CD14-positive monocyte (primary cell): ENCODE measurements around the gene CDK7. TPM values are rescaled to one million over a fixed set of nuclear protein-coding genes. Genes with fewer than 3 reads are reported as not detected.

Source experiments
- DNase-seq, 3 donors: peaks; one replicate each; pipeline ENCODE4 v3.0.0-alpha.2; 2011 to 2022
- H2AFZ ChIP-seq: 2 replicates; pipeline ENCODE4 v1.6.0; 2012; ENCODE audit warnings: mild to moderate bottlenecking, low read depth, low read length, inconsistent platforms; ENCODE audit not compliant: insufficient read depth, poor library complexity, severe bottlenecking
- H3K27ac ChIP-seq, 2 donors: 1 replicate in 1 of 2; 2 replicates in 1 of 2; pipeline ENCODE4 v1.5.1; 2012 to 2013; ENCODE audit warnings: low read length in 2 of 2, control low read depth in 1 of 2, inconsistent platforms in 1 of 2, low read depth in 1 of 2, mild to moderate bottlenecking in 1 of 2
- H3K27me3 ChIP-seq, 2 donors: one replicate each; pipeline versions ENCODE4 v1.6.0 to v1.6.1; 2011 to 2013; ENCODE audit warnings: low read length in 2 of 2; ENCODE audit not compliant: control insufficient read depth in 2 of 2, insufficient read depth in 2 of 2
- H3K36me3 ChIP-seq, 2 donors: replicated peaks in 1 of 2; 1 replicate in 1 of 2; 2 replicates in 1 of 2; pipeline versions ENCODE4 v1.5.1 to v1.6.1; 2012 to 2013; ENCODE audit warnings: low read length in 2 of 2, control low read depth in 1 of 2, inconsistent platforms in 1 of 2, mild to moderate bottlenecking in 1 of 2; ENCODE audit not compliant: insufficient read depth in 2 of 2, control insufficient read depth in 1 of 2
- H3K4me1 ChIP-seq, 2 donors: 1 replicate in 1 of 2; 2 replicates in 1 of 2; pipeline versions ENCODE4 v1.5.1 to v1.6.1; 2012 to 2013; ENCODE audit warnings: low read length in 2 of 2, control low read depth in 1 of 2, inconsistent platforms in 1 of 2, mild to moderate bottlenecking in 1 of 2, moderate library complexity in 1 of 2; ENCODE audit not compliant: insufficient read depth in 2 of 2, control insufficient read depth in 1 of 2
- H3K4me2 ChIP-seq: replicated peaks from 2 replicates; pipeline ENCODE3; 2012; ENCODE audit warnings: low read length, moderate library complexity, mild to moderate bottlenecking; ENCODE audit not compliant: poor library complexity, severe bottlenecking; ENCODE audit errors: extremely low read depth
- H3K4me3 ChIP-seq, 3 experiments: fragments of 200-600 bp in 1 of 3; sonication (generic) in 1 of 3; replicated peaks in 1 of 3; 1 replicate in 2 of 3; 2 replicates in 1 of 3; pipeline ENCODE4 v1.5.1; 2011 to 2013; ENCODE audit warnings: low read length in 3 of 3, mild to moderate bottlenecking in 3 of 3, control low read depth in 2 of 3, low read depth in 2 of 3, inconsistent platforms in 1 of 3, moderate library complexity in 1 of 3
- H3K79me2 ChIP-seq: 2 replicates; pipeline ENCODE4 v1.6.0; 2012; ENCODE audit warnings: mild to moderate bottlenecking, control low read depth, inconsistent platforms, low read length, moderate library complexity; ENCODE audit not compliant: insufficient read depth
- H3K9ac ChIP-seq: 2 replicates; pipeline ENCODE4 v1.6.0; 2017; ENCODE audit warnings: low read length, mild to moderate bottlenecking; ENCODE audit not compliant: insufficient read depth, poor library complexity, severe bottlenecking
- H3K9me3 ChIP-seq, 2 donors: replicated peaks in 1 of 2; 1 replicate in 1 of 2; 2 replicates in 1 of 2; pipeline versions ENCODE4 v1.5.1 to v1.6.1; 2012 to 2013; ENCODE audit warnings: low read length in 2 of 2, control low read depth in 1 of 2; ENCODE audit not compliant: control insufficient read depth in 1 of 2, insufficient read depth in 1 of 2
- H4K20me1 ChIP-seq: 2 replicates; pipeline ENCODE4 v1.6.0; 2012; ENCODE audit warnings: mild to moderate bottlenecking, low read length, control low read depth, moderate library complexity; ENCODE audit not compliant: insufficient read depth
- H3K27ac Mint-ChIP-seq, 7 donors: one replicate each; pipeline ENCODE4 v1.8.0; 2020; ENCODE audit warnings: mild to moderate bottlenecking in 7 of 7, mixed read lengths in 7 of 7, moderate library complexity in 6 of 7, inconsistent platforms in 2 of 7
- H3K27me3 Mint-ChIP-seq, 3 donors: one replicate each; pipeline ENCODE4 v1.8.0; 2021 to 2022; ENCODE audit warnings: low read depth in 3 of 3, mild to moderate bottlenecking in 3 of 3, mixed read lengths in 3 of 3, moderate library complexity in 3 of 3, inconsistent platforms in 1 of 3
- H3K36me3 Mint-ChIP-seq, 2 donors: one replicate each; pipeline ENCODE4 v1.8.0; 2020; ENCODE audit warnings: mixed read lengths in 2 of 2, inconsistent platforms in 1 of 2, mild to moderate bottlenecking in 1 of 2
- H3K4me1 Mint-ChIP-seq: one replicate; pipeline ENCODE4 v1.8.0; 2020; ENCODE audit warnings: mild to moderate bottlenecking, mixed read lengths
- H3K4me3 Mint-ChIP-seq, 2 donors: one replicate each; pipeline ENCODE4 v1.8.0; 2020; ENCODE audit warnings: mild to moderate bottlenecking in 2 of 2, mixed read lengths in 2 of 2, moderate library complexity in 1 of 2
- H3K9me3 Mint-ChIP-seq, 7 donors: one replicate each; pipeline ENCODE4 v1.8.0; 2020 to 2022; ENCODE audit warnings: mixed read lengths in 7 of 7, mild to moderate bottlenecking in 6 of 7, moderate library complexity in 6 of 7, inconsistent platforms in 2 of 7
- CTCF ChIP-seq: fragments of 200-600 bp; IDR thresholded peaks from one replicate; pipeline ENCODE4 v1.8.0; 2022; ENCODE audit warnings: antibody characterized with exemption, mild to moderate bottlenecking
- WGBS: methylation state at CpG from one replicate; pipeline ENCODE4 v1.1.5; 2013; ENCODE audit warnings: missing lambda C conversion rate; ENCODE audit not compliant: insufficient coverage; 5-methylcytosine and 5-hydroxymethylcytosine counted together
- intact Hi-C, 2 donors: fragments of 100-400 bp; cut with micrococcal nuclease; formaldehyde crosslinking; loops; one replicate each; pipeline versions ENCODE4 v1.15.0 to v1.15.1; 2023
- polyA plus RNA-seq, 3 donors: library from polyadenylated mRNA; depleted of rRNA in 1 of 3; unstranded in 2 of 3; stranded (reverse) in 1 of 3; fragments of 300-500 nt in 2 of 3; fragments of >200 nt in 1 of 3; fragmentation: Illumina TruSeq in 2 of 3; gene quantifications; 1 replicate in 2 of 3; 2 replicates in 1 of 3; pipeline ENCODE4 v1.2.3, GENCODE V29; 2012 to 2021

CDK7 gene
- polyA plus RNA-seq, 3 donors = 12.4 to 20.4 (median 14.4) TPM

GRCh38 chr5:69209602-69210001, 25.1 kb upstream of the CDK7 start:
- peaks cover 2 to 8% of the 10 kb centered on the region in 2 donors for H3K36me3 Mint-ChIP-seq
- Histone ChIP-seq H3K79me2 (no peaks in the 10 kb centered on the region), H3K27me3 (no peaks in the 10 kb centered on the region), H3K4me1 (peaks cover 1 to 3% of the 10 kb centered on the region in 2 donors), H4K20me1 (no peaks in the 10 kb centered on the region), H3K9me3 (no peaks in the 10 kb centered on the region), H3K27ac (no peak overlapping the region), H3K4me2 (no peak overlapping the region), H3K4me3 (no peak overlapping the region), H3K9ac (no peak overlapping the region), H2AFZ (no peak overlapping the region), H3K36me3 (no peaks in the 10 kb centered on the region)
- no CpG with 5 or more reads among the region's 2 CpGs for WGBS
- no peaks in the 10 kb centered on the region for H3K27me3 Mint-ChIP-seq
- H3K4me1 Mint-ChIP-seq = peaks cover 6% of the 10 kb centered on the region
- intact Hi-C loops = no loop called here
- H3K4me3 Mint-ChIP-seq = no peak overlapping the region
- H3K27ac Mint-ChIP-seq = no peak overlapping the region
- H3K9me3 Mint-ChIP-seq = no peaks in the 10 kb centered on the region
- DNase-seq = no peak
- TF ChIP-seq CTCF = no peak

GRCh38 chr5:69211200-69211599, 23.5 kb upstream of the CDK7 start:
- no peaks in the 10 kb centered on the region for H3K36me3 ChIP-seq
- no peaks in the 10 kb centered on the region for H4K20me1 ChIP-seq
- no peak for DNase-seq
- Mint-ChIP-seq H3K36me3 (peaks cover 2 to 8% of the 10 kb centered on the region in 2 donors), H3K27me3 (peaks cover 0 to under 1% (median 0%) of the 10 kb centered on the region in 3 donors), H3K4me3 (no peak overlapping the region), H3K9me3 (no peaks in the 10 kb centered on the region), H3K27ac (no peak overlapping the region), H3K4me1 (peaks cover 3% of the 10 kb centered on the region)
- no peaks in the 10 kb centered on the region for H3K9me3 ChIP-seq
- no peaks in the 10 kb centered on the region for H3K79me2 ChIP-seq
- H3K4me1 ChIP-seq = no peaks in the 10 kb centered on the region
- TF ChIP-seq CTCF = no peak
- H3K4me2 ChIP-seq = no peak overlapping the region
- no CpG with 5 or more reads among the region's 2 CpGs for WGBS
- H3K27me3 ChIP-seq = no peaks in the 10 kb centered on the region
- H3K9ac ChIP-seq = no peak overlapping the region
- H3K4me3 ChIP-seq = no peak overlapping the region
- intact Hi-C loops = no loop called here
- H3K27ac ChIP-seq = no peak overlapping the region
- no peak overlapping the region for H2AFZ ChIP-seq
